Activated CD4-positive, alpha-beta T cell treated with anti-CD3 and anti-CD28 coated beads, Interleukin-2, amount 10 ng/mL, durations not matched to agents 24 days and 14 days (primary cell): ENCODE results near the gene SRL. TPM values are rescaled to one million over a fixed set of nuclear protein-coding genes. Genes with fewer than 3 reads are reported as not detected.
"Not testable (repeated sequence)": the region's sequence is repeated elsewhere in the genome, so short reads cannot be mapped to it uniquely, and the experiment has no call there.

ENCODE experiments used
- DNase-seq: peaks from one replicate; pipeline ENCODE4 v3.0.0; 2022
- H3K27ac Mint-ChIP-seq: one replicate; pipeline ENCODE4 v1.8.0; 2022; ENCODE audit warnings: mild to moderate bottlenecking, mixed read lengths
- H3K27me3 Mint-ChIP-seq: one replicate; pipeline ENCODE4 v1.8.0; 2022; ENCODE audit warnings: mixed read lengths
- H3K36me3 Mint-ChIP-seq: one replicate; pipeline ENCODE4 v1.8.0; 2022; ENCODE audit warnings: low read depth, mild to moderate bottlenecking, mixed read lengths
- H3K4me1 Mint-ChIP-seq: one replicate; pipeline ENCODE4 v1.8.0; 2021; ENCODE audit warnings: mixed read lengths
- H3K4me3 Mint-ChIP-seq: one replicate; pipeline ENCODE4 v1.8.0; 2022; ENCODE audit warnings: mild to moderate bottlenecking, moderate library complexity, mixed read lengths
- H3K9me3 Mint-ChIP-seq: one replicate; pipeline ENCODE4 v1.8.0; 2021; ENCODE audit warnings: mixed read lengths
- intact Hi-C: fragments of 100-400 bp; cut with micrococcal nuclease; formaldehyde crosslinking; loops from one replicate; pipeline ENCODE4 v1.15.1; 2023
- total RNA-seq: library from RNA; stranded (reverse); gene quantifications from 2 replicates; pipeline ENCODE4 v1.2.3, GENCODE V29; 2022

SRL gene
- total RNA-seq, 1 donor from 2014 or later, result not detected

DNA sequence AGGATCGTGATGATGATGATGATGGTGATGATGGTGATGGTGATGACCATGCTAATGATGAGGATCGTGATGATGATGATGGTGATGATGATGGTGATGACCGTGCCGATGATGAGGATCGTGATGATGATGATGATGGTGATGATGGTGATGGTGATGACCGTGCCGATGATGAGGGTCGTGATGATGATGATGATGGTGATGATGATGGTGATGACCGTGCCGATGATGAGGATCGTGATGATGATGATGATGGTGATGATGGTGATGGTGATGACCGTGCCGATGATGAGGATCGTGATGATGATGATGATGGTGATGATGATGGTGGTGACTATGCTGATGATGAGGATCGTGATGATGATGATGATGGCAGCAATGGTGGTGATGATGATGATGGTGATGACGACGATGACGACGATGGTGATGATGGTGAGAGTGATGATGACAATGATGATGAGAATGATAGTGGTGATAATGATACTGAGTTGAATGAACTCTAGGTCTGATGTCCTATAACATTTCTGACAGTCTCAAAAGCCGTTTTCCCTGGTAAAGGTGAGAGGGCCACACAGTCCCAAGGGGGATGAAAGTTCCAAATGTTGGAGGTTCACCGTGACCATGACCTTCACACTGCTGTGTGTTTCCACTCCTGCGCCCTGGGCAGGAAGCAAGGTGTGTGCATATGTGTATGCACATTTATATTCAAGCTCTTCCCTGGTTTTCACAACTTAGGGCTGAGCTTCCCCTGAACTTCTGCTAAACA, 30.3 kb downstream of the SRL start:
- H3K36me3 Mint-ChIP-seq, H3K4me3 Mint-ChIP-seq, H3K9me3 Mint-ChIP-seq, H3K4me1 Mint-ChIP-seq, DNase-seq, H3K27me3 Mint-ChIP-seq, H3K27ac Mint-ChIP-seq, intact Hi-C loops: not testable (repeated sequence)

DNA sequence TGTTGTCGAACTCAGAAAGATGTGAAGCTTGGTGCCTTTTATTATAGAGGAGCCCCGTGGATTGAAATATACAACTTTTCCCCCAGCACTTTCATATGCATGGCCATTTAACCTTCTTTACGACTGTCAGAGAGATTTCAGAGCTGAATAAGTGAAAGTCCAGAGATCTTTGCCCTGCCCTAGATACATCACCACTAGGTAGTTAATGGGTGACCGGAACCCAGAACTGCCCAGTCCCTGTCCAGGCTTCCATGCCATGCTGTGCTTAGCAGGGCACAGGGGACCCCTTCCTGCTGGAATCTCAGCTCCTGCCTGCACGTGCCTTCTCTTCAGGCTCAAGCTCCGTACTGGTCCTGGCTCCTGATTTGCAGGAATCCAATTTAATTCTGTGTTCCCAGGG, 32.2 kb downstream of the SRL start:
- no peaks in the 10 kb centered on the region for H3K36me3 Mint-ChIP-seq
- H3K9me3 Mint-ChIP-seq, result no peaks in the 10 kb centered on the region
- peaks cover 9% of the 10 kb centered on the region for H3K27me3 Mint-ChIP-seq
- DNase-seq, result no peak
- no peak overlapping the region for H3K27ac Mint-ChIP-seq
- peaks cover 5% of the 10 kb centered on the region for H3K4me1 Mint-ChIP-seq
- intact Hi-C loops, result no loop called here
- no peak overlapping the region for H3K4me3 Mint-ChIP-seq

DNA sequence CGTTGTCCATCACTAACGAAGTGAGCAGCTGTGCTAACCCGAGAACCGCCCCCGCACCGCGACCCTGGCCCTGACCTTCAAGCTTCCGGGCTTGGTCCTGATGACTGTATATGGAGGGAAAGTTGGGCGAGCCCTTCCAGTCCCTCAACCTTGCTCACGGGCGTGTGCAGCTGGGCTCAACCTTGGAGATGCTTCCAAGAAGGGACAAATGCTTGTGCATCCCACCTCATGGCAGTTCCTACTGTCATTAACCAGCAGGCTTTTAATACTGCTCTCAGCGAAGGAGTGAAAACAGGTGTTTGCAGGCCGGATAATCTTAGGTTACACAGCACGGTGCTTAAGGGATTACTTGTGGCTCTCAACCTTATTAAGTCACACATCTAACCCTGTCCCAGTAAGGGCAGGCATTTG, 33.5 kb downstream of the SRL start:
- intact Hi-C loops, result no loop called here
- H3K4me3 Mint-ChIP-seq, result no peak overlapping the region
- no peak overlapping the region for H3K27ac Mint-ChIP-seq

GRCh38 chr16:4207683-4208340, 34.1 kb downstream of the SRL start:
- H3K36me3 Mint-ChIP-seq, result no peaks in the 10 kb centered on the region
- no peak overlapping the region for H3K27ac Mint-ChIP-seq
- H3K27me3 Mint-ChIP-seq, result peaks cover 7% of the 10 kb centered on the region
- no peak for DNase-seq
- peaks cover 5% of the 10 kb centered on the region for H3K4me1 Mint-ChIP-seq
- intact Hi-C loops, result no loop called here
- no peak overlapping the region for H3K4me3 Mint-ChIP-seq
- no peaks in the 10 kb centered on the region for H3K9me3 Mint-ChIP-seq

More for the DNA sequence above, 33.5 kb downstream of the SRL start:
- Mint-ChIP-seq H3K27me3 (peaks cover 7% of the 10 kb centered on the region), H3K4me1 (peaks cover 5% of the 10 kb centered on the region), H3K9me3 (no peaks in the 10 kb centered on the region), H3K36me3 (no peaks in the 10 kb centered on the region)
- DNase-seq, result no peak

GRCh38 chr16:4207229-4207628, 34.7 kb downstream of the SRL start:
- no peak for DNase-seq
- Mint-ChIP-seq H3K27me3 (peaks cover 7% of the 10 kb centered on the region), H3K36me3 (no peaks in the 10 kb centered on the region), H3K4me3 (peak overlapping the region; percentile 48), H3K9me3 (no peaks in the 10 kb centered on the region), H3K27ac (no peak overlapping the region), H3K4me1 (peaks cover 5% of the 10 kb centered on the region)
- intact Hi-C loops, result no loop called here

- Mint-ChIP-seq H3K4me3 (no peak overlapping the region), H3K9me3 (no peaks in the 10 kb centered on the region), H3K27me3 (peaks cover 7% of the 10 kb centered on the region), H3K36me3 (no peaks in the 10 kb centered on the region), H3K4me1 (peaks cover 5% of the 10 kb centered on the region), H3K27ac (no peak overlapping the region)
- intact Hi-C loops, result no loop called here
- DNase-seq, result no peak
These were observed 35.2 kb downstream of the SRL start for GRCh38 chr16:4206680-4207079.

GRCh38 chr16:4205971-4206370, 35.9 kb downstream of the SRL start:
- intact Hi-C loops, result no loop called here
- no peak for DNase-seq
- peaks cover 5% of the 10 kb centered on the region for H3K4me1 Mint-ChIP-seq
- no peak overlapping the region for H3K27ac Mint-ChIP-seq
- H3K9me3 Mint-ChIP-seq, result no peaks in the 10 kb centered on the region
- no peak overlapping the region for H3K4me3 Mint-ChIP-seq
- H3K36me3 Mint-ChIP-seq, result no peaks in the 10 kb centered on the region
- peaks cover 10% of the 10 kb centered on the region for H3K27me3 Mint-ChIP-seq

DNA sequence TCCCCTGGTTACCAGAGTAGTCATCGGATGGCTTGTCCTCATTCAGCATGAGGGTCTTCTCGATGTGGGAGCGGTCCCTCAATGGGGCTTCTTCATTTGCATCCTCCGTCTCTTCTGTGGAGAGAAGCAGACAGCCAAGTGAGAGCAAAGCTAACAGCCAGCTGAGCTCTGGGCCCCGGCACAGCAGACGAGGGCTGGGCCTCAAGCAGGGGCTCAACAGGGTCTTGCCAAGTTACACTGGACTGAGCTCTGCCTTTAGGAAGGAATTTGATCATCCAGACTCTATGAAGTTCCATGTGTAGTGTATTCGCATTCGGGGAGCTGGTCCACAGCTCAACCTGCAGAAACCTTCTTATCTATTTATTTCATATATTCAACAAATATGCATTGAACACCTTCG, 37.4 kb downstream of the SRL start:
- H3K27ac Mint-ChIP-seq, result no peak overlapping the region
- H3K36me3 Mint-ChIP-seq, result no peaks in the 10 kb centered on the region
- H3K4me3 Mint-ChIP-seq, result no peak overlapping the region
- H3K27me3 Mint-ChIP-seq, result peaks cover 7% of the 10 kb centered on the region
- DNase-seq, result no peak
- intact Hi-C loops, result no loop called here
- H3K4me1 Mint-ChIP-seq, result peaks cover 7% of the 10 kb centered on the region
- no peaks in the 10 kb centered on the region for H3K9me3 Mint-ChIP-seq

DNA sequence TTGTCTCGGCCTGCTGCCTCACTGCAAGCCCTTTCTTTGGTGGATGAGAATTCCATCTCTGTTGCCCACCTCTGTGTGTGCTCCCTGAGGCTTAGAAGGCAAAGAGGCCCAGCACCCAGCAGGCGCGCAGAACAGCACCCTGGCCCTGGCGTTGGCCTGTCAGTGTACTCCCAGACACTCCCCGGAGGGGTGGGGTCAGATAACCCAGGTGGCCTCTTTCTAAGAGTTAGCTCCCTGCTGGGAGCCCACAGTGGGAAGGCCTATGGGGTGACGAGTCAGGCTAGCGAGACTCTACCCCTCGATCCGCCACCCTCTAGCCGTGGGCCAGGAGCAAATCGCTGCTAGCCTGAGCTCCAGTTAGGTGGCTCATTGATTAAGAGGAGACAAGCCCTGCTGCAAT, 38.1 kb downstream of the SRL start:
- no peak overlapping the region for H3K27ac Mint-ChIP-seq
- intact Hi-C loops, result no loop called here
- no peaks in the 10 kb centered on the region for H3K36me3 Mint-ChIP-seq
- peaks cover 7% of the 10 kb centered on the region for H3K4me1 Mint-ChIP-seq
- no peak for DNase-seq
- peaks cover 7% of the 10 kb centered on the region for H3K27me3 Mint-ChIP-seq
- H3K4me3 Mint-ChIP-seq, result no peak overlapping the region
- H3K9me3 Mint-ChIP-seq, result no peaks in the 10 kb centered on the region

DNA sequence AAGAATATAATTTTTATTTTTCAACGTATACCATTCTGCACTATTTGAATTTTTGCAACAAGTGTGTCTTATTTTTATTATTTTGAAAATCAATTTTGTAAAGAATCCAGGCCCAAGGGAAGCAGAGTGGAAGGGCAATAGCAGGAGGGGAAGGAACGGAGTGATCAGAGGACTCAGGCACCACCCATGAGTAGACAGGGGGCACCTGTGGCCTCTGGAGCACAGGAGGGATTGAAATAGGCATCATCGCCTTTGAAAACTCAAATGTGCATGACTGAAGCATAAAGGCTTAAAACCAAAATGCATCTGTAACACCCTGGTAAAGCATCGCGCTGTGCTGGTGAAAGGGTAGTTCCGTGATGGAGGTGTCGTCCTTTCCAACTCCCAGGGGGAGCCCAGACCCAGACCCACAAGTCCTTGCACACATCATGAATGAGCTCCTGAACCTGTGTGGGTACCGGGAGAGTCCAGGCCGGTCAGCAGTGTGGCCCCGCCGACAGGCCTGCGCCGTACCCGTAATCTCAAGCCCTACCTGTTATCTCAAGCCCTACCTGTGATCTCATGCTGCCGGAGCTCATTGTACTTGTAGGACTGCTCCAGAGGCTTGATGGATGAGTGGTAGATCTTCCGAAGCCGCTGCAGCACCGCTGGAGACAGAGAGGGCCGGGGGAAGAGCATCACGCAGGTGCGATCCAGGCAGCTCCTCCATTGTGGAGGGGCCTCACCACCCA, 39.1 kb downstream of the SRL start:
- no peak overlapping the region for H3K4me3 Mint-ChIP-seq
- intact Hi-C loops, result no loop called here

DNA sequence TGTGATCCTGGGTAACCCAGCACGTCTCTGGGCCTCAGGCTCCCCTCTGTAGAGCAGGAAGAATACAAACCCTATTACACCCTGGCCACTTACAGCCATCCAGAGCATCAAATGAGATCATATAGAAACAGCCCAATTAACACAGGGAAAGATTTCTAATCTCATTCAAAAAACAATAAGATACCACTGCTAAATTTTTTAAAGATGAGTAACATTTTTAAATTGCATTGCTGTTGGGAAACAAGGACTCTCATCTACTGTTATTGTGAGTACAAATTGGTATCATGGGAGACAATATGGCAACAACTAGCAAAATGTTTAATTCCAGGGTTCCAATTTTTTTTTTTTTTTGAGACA, 41.1 kb downstream of the SRL start:
- no peak for DNase-seq
- Mint-ChIP-seq H3K4me3 (no peak overlapping the region), H3K4me1 (peaks cover 2% of the 10 kb centered on the region), H3K9me3 (no peaks in the 10 kb centered on the region), H3K36me3 (no peaks in the 10 kb centered on the region), H3K27me3 (peaks cover 9% of the 10 kb centered on the region), H3K27ac (no peak overlapping the region)
- intact Hi-C loops, result no loop called here

More for the DNA sequence above, 39.1 kb downstream of the SRL start:
- Mint-ChIP-seq H3K27me3 (peaks cover 9% of the 10 kb centered on the region), H3K9me3 (no peaks in the 10 kb centered on the region), H3K4me1 (peaks cover 7% of the 10 kb centered on the region), H3K36me3 (no peaks in the 10 kb centered on the region), H3K27ac (no peak overlapping the region)
- DNase-seq, result no peak

DNA sequence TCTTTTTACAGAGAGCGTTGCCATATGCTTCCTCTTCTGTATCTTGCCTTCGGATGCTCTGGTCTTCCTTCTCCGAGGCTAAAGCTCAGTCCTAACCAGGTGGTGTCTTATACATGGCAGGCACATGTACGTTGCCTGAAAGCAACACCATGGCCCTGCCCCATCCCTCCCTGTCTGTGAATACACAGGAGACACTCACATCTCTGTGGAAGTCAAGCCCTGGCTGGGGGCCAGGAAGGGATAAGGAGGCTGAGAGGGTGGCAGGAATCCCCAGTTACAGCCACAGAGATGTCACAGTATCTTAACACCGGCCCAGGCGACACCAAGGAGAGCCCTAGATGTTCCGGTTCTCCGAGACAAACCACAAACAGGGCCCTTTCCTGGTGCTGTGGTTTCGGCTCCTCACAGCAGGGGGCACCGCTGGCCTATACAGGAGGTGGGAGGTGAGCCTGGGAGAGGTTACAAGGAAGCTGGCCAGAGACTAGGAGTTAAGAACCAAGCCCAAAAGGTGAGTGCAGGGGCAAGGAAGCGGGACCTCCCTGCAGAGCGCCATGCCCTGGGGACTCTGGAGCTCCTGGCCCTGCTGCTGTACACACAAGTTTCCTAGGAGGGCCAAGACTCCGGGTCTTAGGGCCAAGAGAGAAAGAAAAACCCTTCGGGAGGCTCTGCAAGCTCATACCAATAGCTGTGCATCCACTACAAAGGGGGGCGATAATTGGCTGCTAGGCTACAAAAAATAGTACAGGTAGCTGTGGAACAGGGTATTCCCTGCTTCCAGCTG, 41.7 kb downstream of the SRL start:
- intact Hi-C loops, result no loop called here
- peak; percentile 72 for DNase-seq
- Mint-ChIP-seq H3K27me3 (peaks cover 9% of the 10 kb centered on the region), H3K4me1 (peaks cover 2% of the 10 kb centered on the region), H3K27ac (no peak overlapping the region), H3K9me3 (no peaks in the 10 kb centered on the region), H3K36me3 (no peaks in the 10 kb centered on the region), H3K4me3 (no peak overlapping the region)

DNA sequence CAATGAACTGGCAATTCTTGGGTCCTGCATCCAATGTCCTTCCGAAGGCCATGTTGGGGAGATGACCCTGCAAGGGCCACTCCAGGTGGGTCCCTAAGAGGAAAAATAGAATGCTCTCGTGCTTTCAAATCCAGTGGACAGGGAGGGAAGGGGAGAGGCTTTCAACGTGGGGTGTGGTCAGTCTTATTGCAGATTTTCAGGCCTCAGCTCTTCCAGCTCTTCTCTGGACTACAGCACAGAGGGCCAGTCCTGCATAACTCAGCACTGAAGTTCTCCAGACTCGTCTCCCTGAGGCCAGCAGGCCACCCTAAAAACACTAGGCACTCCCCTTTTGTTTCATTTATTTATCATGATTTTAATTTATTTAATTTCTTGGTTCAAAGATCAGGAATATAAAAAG, 43.1 kb downstream of the SRL start:
- no peak overlapping the region for H3K27ac Mint-ChIP-seq
- no peak overlapping the region for H3K4me3 Mint-ChIP-seq
- DNase-seq, result no peak
- peaks cover 2% of the 10 kb centered on the region for H3K4me1 Mint-ChIP-seq
- no peaks in the 10 kb centered on the region for H3K36me3 Mint-ChIP-seq
- H3K9me3 Mint-ChIP-seq, result no peaks in the 10 kb centered on the region
- peaks cover 5% of the 10 kb centered on the region for H3K27me3 Mint-ChIP-seq
- intact Hi-C loops, result no loop called here

DNA sequence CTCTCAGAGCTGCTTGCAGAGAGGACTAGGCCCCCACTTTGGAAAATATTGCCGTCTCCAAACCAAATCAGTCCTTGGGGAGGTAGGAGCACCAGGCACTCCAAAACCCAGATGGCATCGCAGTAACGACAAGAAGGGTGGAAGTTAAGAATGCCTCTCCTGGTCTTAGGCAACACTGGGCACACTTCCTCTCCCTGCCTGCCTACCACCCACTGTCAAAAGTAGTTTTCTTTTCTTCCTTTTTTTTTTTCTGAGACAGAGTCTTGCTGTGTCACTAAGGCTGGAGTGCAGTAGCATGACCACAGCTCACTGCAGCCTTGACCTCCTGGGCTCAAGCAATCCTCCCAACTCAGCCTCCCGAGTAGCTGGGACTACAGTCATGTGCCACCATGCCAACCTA, 47.2 kb downstream of the SRL start:
- no peak for DNase-seq
- no peaks in the 10 kb centered on the region for H3K4me1 Mint-ChIP-seq
- H3K9me3 Mint-ChIP-seq, result no peaks in the 10 kb centered on the region
- intact Hi-C loops, result no loop called here
- H3K4me3 Mint-ChIP-seq, result no peak overlapping the region
- no peaks in the 10 kb centered on the region for H3K36me3 Mint-ChIP-seq
- no peak overlapping the region for H3K27ac Mint-ChIP-seq
- H3K27me3 Mint-ChIP-seq, result peaks cover 3% of the 10 kb centered on the region
